AG09319 (cell line): Measurements from ENCODE around the gene THSD4.

Experiments
- DNase-seq: peaks from one replicate; pipeline ENCODE4 v3.0.0-alpha.2; 2010; ENCODE audit warnings: low read depth; ENCODE audit errors: extremely low read depth
- TF ChIP-seq, protein P1 (sequence below): IDR thresholded peaks from 2 replicates; pipeline ENCODE4 v1.5.1; 2011; ENCODE audit warnings: low read depth, mild to moderate bottlenecking, inconsistent platforms, low read length, moderate library complexity

Gene THSD4

DNA sequence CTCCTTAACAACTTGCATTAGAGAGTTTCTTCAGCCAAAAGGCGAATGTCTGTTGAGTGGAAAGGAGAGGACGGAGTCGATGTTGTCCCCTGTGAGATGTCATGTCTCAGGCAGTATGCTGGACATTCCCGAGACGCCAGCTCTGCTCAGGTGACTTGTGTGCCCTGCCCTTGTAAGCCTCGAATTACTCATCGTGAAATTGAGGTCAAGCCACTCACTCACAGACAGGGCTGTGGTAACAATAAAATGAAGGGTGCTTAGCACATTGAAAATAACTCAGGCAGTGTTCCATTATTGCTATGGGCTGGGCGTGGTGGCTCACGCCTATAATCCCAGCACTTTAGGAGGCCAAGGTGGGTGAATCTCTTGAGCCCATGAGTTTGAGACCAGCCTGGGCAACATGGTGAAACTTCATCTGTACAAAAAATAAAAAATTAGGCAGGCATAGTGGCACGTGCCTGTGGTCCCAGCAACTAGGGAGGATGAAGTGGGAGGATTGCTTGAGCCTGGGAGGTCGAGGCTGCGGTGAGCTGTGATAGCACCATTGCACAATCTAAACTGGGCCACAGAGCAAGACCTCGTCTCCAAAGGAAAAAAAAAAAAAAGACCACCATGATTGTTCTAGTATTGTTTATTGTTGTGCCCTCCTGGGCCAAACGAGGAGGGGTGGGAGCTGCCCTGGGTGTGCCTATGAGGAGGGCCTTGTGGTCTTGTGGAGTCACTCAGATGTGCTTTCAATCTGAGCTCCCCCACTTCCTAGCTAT is 214.4 kb downstream of the THSD4 start:
- DNase-seq, result no peak
- TF ChIP-seq, protein P1, sequence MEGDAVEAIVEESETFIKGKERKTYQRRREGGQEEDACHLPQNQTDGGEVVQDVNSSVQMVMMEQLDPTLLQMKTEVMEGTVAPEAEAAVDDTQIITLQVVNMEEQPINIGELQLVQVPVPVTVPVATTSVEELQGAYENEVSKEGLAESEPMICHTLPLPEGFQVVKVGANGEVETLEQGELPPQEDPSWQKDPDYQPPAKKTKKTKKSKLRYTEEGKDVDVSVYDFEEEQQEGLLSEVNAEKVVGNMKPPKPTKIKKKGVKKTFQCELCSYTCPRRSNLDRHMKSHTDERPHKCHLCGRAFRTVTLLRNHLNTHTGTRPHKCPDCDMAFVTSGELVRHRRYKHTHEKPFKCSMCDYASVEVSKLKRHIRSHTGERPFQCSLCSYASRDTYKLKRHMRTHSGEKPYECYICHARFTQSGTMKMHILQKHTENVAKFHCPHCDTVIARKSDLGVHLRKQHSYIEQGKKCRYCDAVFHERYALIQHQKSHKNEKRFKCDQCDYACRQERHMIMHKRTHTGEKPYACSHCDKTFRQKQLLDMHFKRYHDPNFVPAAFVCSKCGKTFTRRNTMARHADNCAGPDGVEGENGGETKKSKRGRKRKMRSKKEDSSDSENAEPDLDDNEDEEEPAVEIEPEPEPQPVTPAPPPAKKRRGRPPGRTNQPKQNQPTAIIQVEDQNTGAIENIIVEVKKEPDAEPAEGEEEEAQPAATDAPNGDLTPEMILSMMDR, result no peak

DNA sequence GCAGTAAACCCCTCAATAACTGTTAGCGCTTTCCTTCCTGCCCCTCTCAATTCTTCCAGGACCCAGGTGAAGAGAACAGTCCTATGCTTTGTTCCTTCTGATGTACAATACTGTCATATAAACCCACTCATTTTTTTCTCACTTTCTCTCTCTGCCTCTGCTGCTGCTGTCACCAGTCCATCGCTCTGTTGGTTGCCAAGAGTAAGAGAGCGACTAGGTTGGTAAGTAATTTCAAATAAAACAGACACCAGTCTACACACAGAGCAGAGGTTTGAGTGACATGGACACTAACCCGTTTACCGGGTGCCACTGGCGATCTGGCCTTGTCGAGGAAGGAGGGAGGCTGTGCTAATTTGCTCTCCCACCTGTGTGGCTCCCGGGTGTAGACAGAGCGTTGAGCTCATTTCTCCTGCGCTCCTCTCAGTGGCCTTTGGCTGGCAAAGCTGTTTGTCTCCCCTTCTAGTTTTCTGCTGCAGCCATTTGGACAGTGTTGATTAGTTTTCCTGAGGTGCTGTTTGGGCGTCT is 215.4 kb downstream of the THSD4 start:
- TF ChIP-seq, protein P1, result no peak
- no peak for DNase-seq

DNA sequence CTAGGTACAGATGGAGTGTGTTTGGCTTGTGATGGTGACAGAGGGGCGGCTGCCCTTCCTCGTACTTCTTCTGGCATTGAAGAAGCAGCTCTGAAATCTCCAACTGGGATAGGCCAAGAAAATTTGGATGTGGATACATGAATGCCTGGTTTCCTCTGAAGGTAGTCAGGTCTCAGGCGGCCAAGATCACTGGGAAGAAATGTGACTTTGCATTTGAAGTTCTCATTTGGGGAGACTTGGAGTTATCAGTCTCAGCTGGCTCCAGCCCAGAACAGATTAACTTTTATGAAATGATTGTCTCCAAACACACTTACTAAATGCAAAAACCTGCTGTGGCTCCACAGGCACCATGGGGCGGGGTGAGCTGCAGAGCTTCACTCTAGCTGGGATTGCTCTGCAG is 215.9 kb downstream of the THSD4 start:
- TF ChIP-seq, protein P1, result no peak
- DNase-seq, result no peak

DNA sequence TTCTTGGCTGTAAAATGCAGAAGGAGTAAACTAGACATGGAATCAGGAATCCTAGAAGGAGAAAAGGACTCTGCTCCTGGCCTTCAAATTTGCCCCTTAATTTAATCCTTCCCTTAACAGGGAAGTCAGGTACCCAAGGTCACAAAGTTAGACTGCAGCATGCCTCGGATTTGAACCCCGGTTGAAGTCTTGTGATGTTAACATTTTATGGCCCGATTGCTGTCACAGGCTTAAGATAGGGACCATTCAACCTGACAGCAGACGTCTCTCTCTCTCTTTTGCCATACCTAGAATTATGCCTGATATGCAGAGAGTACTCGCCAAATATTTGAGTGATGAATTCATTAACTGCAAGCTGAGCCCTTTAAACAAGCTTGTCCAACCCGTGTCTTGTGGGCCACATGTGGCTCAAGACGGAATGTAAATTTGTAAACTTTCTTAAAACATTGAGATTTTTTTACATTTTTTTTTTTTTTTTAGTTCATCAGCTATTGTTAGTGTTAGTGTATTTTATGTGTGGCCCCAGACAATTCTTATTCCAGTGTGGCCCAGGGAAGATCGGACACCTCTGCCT is 217.2 kb downstream of the THSD4 start:
- TF ChIP-seq, protein P1, result no peak
- peak; percentile 60 for DNase-seq

DNA sequence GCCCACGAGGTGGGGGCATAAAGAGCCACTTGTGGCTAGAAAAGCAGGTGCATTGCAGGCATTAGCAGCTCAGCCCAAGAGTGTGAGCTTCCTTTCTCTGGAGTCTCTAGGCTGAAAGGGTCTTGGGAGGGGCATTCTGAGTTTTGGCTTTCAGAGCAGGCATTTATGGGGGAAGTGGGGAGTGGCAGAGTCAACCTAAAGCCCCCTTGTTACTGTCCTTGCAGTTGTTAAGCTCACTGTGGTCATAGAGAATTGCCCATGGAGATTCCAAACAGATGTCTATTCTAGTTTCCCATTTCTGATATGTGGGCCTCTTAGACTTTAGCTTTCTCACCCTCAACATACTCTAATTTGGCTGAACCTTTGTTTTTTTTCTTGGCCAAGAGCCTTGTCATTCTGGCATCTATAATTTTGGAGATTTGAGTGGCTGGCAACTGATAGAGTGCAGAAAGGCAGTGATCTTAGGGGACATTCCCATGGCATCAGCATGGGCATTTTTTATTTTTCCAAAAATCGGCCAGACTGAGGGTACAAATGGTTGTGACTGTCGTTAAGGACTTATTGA is 217.9 kb downstream of the THSD4 start:
- no peak for DNase-seq
- TF ChIP-seq, protein P1, result no peak

DNA sequence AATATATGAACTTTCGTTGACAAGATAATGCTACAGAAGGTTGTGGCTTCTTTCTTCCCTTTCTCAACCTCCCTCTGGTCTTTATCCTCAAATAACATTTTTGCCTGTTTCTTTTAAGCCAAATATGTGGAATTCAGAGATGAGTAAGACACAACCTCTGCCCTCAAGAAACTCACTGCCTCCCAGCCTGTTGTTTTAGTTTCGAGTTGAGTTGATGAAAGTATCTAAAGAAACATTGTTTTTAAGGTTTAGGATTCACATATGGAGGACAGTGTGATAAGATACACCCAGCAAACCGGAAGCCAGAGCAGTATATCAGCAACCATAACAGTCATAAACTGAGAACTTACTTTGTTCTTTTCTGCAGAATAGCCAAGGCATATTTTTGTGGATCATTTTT is 218.6 kb downstream of the THSD4 start:
- DNase-seq, result no peak
- TF ChIP-seq, protein P1, result no peak

DNA sequence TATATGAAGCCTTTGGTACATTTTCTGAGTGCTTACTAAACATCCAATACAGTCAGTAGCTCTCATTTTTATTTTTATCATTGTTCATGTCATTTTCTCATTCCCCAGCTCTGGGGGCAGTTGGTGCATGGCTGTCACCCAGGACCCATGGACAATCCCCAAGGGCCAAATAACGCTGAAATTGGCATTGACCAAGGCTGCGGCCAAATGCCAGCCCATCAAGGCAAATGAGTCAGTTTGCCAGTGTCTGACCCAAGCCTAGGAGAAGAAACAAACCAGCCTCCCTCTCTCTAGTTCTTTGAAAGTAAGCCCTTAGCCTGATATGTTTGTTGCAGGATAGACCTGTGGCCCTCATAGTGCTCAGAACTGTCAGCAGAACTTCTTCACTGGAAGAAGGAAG is 219.2 kb downstream of the THSD4 start:
- TF ChIP-seq, protein P1, result no peak
- DNase-seq, result no peak
